AG04450 (cell line): ENCODE data around the gene PRKN. TPM values are rescaled to one million over a fixed set of nuclear protein-coding genes. Genes with fewer than 3 reads are reported as not detected.

Experiments used
- CTCF ChIA-PET: fragments of 300-600, 350-600 bp; formaldehyde crosslinking; extraction: SDS; loops from one replicate; lab custom pipeline; 2022; ENCODE audit warnings: antibody characterized with exemption, inconsistent platforms; lab: Charles Lee
- POLR2A ChIA-PET: fragments of 350-600 bp; formaldehyde crosslinking; extraction: SDS; loops from one replicate; lab custom pipeline; 2021; ENCODE audit warnings: antibody characterized with exemption, inconsistent platforms; lab: Yijun Ruan, JAX
- DNase-seq: peaks from one replicate; pipeline ENCODE4 v3.0.0-alpha.2; 2011; ENCODE audit warnings: low read depth, low spot score
- H3K27ac ChIP-seq: one replicate; pipeline ENCODE4 v1.5.1; 2012; ENCODE audit warnings: low read depth, low read length, control low read depth
- H3K27me3 ChIP-seq: one replicate; pipeline ENCODE4 v1.6.0; 2012; ENCODE audit warnings: low read length; ENCODE audit not compliant: control insufficient read depth, insufficient read depth
- H3K4me3 ChIP-seq: 2 replicates; pipeline ENCODE4 v1.5.1; 2011; ENCODE audit warnings: mild to moderate bottlenecking, low read depth, low read length, control low read depth
- H3K9me3 ChIP-seq: 2 replicates; pipeline ENCODE4 v1.5.1; 2012; ENCODE audit warnings: low read length; ENCODE audit not compliant: control insufficient read depth, insufficient read depth
- polyA plus RNA-seq: library from polyadenylated mRNA; depleted of rRNA; stranded (reverse); fragments of >200 nt; gene quantifications from 2 replicates; pipeline ENCODE4 v1.2.3, GENCODE V29; 2011
- TF ChIP-seq, protein P1 (sequence below): IDR thresholded peaks from 2 replicates; pipeline ENCODE4 v1.5.1; 2011; ENCODE audit warnings: low read depth, low read length, control low read depth, inconsistent platforms

PRKN gene
- polyA plus RNA-seq, 1 experiment: not detected

DNA sequence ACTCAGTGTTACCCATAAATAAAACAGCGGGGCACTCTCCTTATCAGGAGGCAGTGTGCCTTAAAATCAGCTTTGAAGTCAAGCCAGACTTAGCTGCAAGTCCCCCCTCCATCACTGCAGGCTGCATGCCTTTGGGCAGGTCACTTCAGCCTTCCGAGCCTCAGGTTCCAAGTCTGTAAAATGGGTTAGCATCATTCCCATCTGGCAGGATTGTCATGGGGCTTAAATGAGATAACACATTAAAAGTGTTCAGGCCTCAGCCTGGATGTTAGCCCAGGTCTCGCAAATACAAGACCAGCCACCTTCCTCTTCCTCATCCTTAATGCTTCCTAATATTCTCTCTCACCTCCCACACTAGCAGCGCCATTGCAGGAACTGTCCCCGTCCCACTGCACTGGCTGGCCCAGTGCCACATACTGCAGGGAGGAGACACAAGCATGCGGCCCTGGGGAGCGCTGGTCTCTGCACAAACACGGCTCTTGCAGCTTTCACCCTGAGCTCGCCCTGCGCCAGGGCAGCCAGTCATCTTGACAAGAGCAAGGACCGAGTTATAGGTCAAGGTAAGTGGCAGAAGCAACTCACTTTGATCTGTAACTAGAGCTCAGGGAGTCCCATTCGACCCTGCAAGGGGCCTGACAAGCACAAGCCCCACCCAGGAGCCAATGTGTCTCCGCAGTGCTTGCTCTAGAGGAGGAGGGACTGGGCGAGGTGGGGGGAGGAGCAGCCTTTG is 889.1 kb downstream of the PRKN start:
- H3K27ac ChIP-seq: no peak overlapping the region
- ChIA-PET CTCF (no interaction called here), POLR2A (no interaction called here)
- TF ChIP-seq, protein P1, sequence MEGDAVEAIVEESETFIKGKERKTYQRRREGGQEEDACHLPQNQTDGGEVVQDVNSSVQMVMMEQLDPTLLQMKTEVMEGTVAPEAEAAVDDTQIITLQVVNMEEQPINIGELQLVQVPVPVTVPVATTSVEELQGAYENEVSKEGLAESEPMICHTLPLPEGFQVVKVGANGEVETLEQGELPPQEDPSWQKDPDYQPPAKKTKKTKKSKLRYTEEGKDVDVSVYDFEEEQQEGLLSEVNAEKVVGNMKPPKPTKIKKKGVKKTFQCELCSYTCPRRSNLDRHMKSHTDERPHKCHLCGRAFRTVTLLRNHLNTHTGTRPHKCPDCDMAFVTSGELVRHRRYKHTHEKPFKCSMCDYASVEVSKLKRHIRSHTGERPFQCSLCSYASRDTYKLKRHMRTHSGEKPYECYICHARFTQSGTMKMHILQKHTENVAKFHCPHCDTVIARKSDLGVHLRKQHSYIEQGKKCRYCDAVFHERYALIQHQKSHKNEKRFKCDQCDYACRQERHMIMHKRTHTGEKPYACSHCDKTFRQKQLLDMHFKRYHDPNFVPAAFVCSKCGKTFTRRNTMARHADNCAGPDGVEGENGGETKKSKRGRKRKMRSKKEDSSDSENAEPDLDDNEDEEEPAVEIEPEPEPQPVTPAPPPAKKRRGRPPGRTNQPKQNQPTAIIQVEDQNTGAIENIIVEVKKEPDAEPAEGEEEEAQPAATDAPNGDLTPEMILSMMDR: no peak
- H3K27me3 ChIP-seq: no peaks in the 10 kb centered on the region
- H3K4me3 ChIP-seq: no peak overlapping the region
- H3K9me3 ChIP-seq: peaks cover 9% of the 10 kb centered on the region; the same call in 1 of the 2 replicates
- no peak for DNase-seq

DNA sequence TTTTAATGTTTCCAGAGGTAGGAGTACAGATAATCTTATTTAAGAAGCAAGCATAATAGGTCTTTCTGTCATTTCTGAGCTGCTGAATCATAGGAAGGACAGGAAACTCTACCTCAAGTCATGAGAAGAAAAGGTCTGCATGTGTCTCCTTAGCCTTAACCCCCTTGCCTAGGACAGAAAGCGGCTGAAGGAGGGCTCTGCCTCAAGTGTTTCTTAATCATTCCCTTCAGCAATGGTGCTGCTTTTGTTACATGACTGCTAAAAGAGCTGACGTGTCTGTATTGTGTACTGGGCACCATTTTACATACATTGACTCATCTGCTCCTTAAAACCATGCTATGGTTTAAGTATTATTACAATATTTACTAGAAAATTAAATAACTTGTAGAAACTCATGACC is 889.7 kb downstream of the PRKN start:
- POLR2A ChIA-PET: interaction anchor here (0.7 kb wide), 1 partner anchor 509 kb away, joined by 3 read pairs; no protein-coding TSS in a partner anchor
- no peak overlapping the region for H3K4me3 ChIP-seq
- TF ChIP-seq, protein P1: no peak
- no peak for DNase-seq
- peaks cover 11% of the 10 kb centered on the region; the same call in 1 of the 2 replicates for H3K9me3 ChIP-seq
- CTCF ChIA-PET: interaction anchor here (0.7 kb wide), 2 partner anchors 1436 to 1880 kb away, joined by 4 to 7 read pairs; no protein-coding TSS in a partner anchor
- H3K27ac ChIP-seq: no peak overlapping the region
- no peaks in the 10 kb centered on the region for H3K27me3 ChIP-seq

DNA sequence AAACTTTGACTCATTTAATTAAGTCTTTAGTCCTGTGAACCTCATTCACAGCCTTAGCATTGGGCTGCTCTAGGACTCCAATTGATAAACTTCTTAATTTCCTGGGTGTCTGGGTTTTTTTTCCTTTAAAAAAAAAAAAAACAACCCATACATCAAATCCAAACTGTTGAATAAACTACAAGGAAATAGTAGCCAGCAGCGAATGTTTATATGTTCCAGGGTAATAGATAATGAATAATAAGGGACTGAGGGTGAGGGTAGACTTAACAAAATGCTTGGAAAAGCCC is 890.2 kb downstream of the PRKN start:
- Histone ChIP-seq H3K27me3 (no peaks in the 10 kb centered on the region), H3K4me3 (no peak overlapping the region), H3K27ac (no peak overlapping the region), H3K9me3 (peaks cover 15% of the 10 kb centered on the region; the same call in 1 of the 2 replicates)
- ChIA-PET POLR2A (interaction anchor here (0.7 kb wide), 1 partner anchor 509 kb away, joined by 3 read pairs; no protein-coding TSS in a partner anchor), CTCF (interaction anchor here (0.7 kb wide), 2 partner anchors 1436 to 1880 kb away, joined by 4 to 7 read pairs; no protein-coding TSS in a partner anchor)
- TF ChIP-seq, protein P1: no peak
- no peak for DNase-seq

DNA sequence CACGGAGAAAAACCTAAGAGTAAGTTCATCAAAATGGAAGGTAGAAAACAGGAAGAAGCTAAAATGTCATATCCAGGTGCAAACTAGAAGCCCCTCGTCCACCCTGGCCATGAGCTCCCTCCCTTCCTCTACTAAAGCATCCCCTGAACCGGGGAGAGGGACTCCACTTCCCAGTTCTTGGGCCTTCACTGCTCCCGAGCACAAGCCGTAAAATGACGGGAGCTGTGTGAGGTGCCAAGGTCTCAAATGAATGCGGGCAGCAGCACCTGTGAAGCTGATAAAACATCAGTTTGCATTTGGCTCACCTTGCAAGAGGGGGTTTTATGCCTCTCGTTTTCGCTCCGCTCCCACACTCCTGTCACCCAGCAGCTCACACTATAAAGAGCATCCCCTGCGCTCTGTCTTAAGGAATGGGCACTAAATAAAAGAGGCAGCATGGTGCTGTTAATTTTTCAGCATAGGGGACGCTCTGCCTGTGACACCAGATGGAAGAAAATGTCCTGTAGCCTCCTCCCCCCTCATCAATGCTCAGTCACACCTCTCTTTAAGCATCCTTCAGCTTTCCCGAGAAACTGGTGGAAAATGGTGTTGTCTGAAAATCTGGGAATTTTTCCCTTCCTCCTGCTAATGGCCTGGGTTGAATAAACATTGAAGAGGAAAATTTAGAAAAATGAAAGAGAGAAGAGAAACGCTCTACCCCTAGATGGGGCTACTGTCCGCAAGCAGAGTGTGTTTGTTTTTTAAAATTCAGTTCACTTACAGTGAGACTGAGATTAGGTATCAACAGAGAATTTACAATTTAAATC is 890.7 kb downstream of the PRKN start:
- POLR2A ChIA-PET: no interaction called here
- TF ChIP-seq, protein P1: peak; percentile 53
- CTCF ChIA-PET: no interaction called here
- no peak overlapping the region for H3K27ac ChIP-seq
- no peak for DNase-seq
- H3K27me3 ChIP-seq: no peaks in the 10 kb centered on the region
- peaks cover 15% of the 10 kb centered on the region; the same call in 1 of the 2 replicates for H3K9me3 ChIP-seq
- no peak overlapping the region for H3K4me3 ChIP-seq
